Bronchial epithelial cell (primary cell): Measurements from ENCODE around the gene RFLNA. TPM values are rescaled to one million over a fixed set of nuclear protein-coding genes. Genes with fewer than 3 reads are reported as not detected.

ENCODE experiments used
- DNase-seq: peaks from one replicate; pipeline ENCODE4 v3.0.0-alpha.2; 2010; ENCODE audit warnings: low read depth
- FAIRE-seq: peaks from 2 replicates; lab custom pipeline; 2011; peaks lifted over from hg19 to GRCh38; lab: Jason Lieb, UNC
- H3K27me3 ChIP-seq: 2 replicates; pipeline ENCODE4 v1.5.1; 2011; ENCODE audit warnings: low read length; ENCODE audit not compliant: control insufficient read depth, insufficient read depth
- H3K36me3 ChIP-seq: 2 replicates; pipeline ENCODE4 v1.5.1; 2011; ENCODE audit warnings: low read length; ENCODE audit not compliant: control insufficient read depth, insufficient read depth
- H3K4me3 ChIP-seq: 2 replicates; pipeline ENCODE4 v1.5.1; 2011; ENCODE audit warnings: mild to moderate bottlenecking, low read depth, low read length, control low read depth
- CTCF ChIP-seq: IDR thresholded peaks from 2 replicates; pipeline ENCODE4 v1.5.1; 2011; ENCODE audit warnings: mild to moderate bottlenecking, moderate library complexity, low read length, control low read depth, inconsistent platforms; ENCODE audit not compliant: insufficient read depth, severe bottlenecking
- total RNA-seq: library from RNA; depleted of rRNA; stranded (reverse); fragments of >200 nt; gene quantifications from 2 replicates; pipeline ENCODE4 v1.2.1, GENCODE V29; 2014

Gene RFLNA
- total RNA-seq, 1 donor from 2014 or later, result not detected

GRCh38 chr12:124278389-124279101 lies 16.3 kb upstream of the RFLNA start:
- no peak for DNase-seq
- no peak for TF ChIP-seq CTCF
- Histone ChIP-seq H3K4me3 (no peak overlapping the region), H3K36me3 (no peaks in the 10 kb centered on the region), H3K27me3 (peaks cover 26% of the 10 kb centered on the region)
- no peak for FAIRE-seq

- Histone ChIP-seq H3K36me3 (no peaks in the 10 kb centered on the region), H3K27me3 (peaks cover 28% of the 10 kb centered on the region), H3K4me3 (no peak overlapping the region)
- no peak for DNase-seq
- FAIRE-seq, result no peak
- TF ChIP-seq CTCF, result no peak
Observed at GRCh38 chr12:124279315-124279714, 15.6 kb upstream of the RFLNA start.

GRCh38 chr12:124279846-124280360 lies 15.0 kb upstream of the RFLNA start:
- peaks cover 29% of the 10 kb centered on the region for H3K27me3 ChIP-seq
- no peaks in the 10 kb centered on the region for H3K36me3 ChIP-seq
- FAIRE-seq, result no peak

GRCh38 chr12:124281309-124281708 lies 13.6 kb upstream of the RFLNA start:
- Histone ChIP-seq H3K4me3 (no peak overlapping the region), H3K36me3 (no peaks in the 10 kb centered on the region), H3K27me3 (peaks cover 29% of the 10 kb centered on the region)
- no peak for TF ChIP-seq CTCF
- FAIRE-seq (no peak), DNase-seq (no peak)

More at GRCh38 chr12:124279846-124280360, 15.0 kb upstream of the RFLNA start:
- DNase-seq, result no peak
- no peak overlapping the region for H3K4me3 ChIP-seq
- TF ChIP-seq CTCF, result no peak

GRCh38 chr12:124282287-124282686 lies 12.6 kb upstream of the RFLNA start:
- Histone ChIP-seq H3K27me3 (peaks cover 26% of the 10 kb centered on the region), H3K36me3 (no peaks in the 10 kb centered on the region), H3K4me3 (no peak overlapping the region)
- no peak for FAIRE-seq
- no peak for TF ChIP-seq CTCF
- no peak for DNase-seq
